Lower leg skin (tissue), 3 donors: Measurements from ENCODE around the gene SPATA32.

ENCODE experiments used
- POLR2A ChIP-seq, 2 donors: fragments of 450-650 bp; IDR thresholded peaks; one replicate each; pipeline ENCODE4 v1.6.1; 2016 to 2017; ENCODE audit warnings: antibody characterized with exemption in 2 of 2, mild to moderate bottlenecking in 1 of 2, moderate library complexity in 1 of 2
- TF ChIP-seq, protein P1 (sequence below), 3 donors: fragments of 450-650 bp; IDR thresholded peaks; one replicate each; pipeline ENCODE4 v1.5.1; 2016; ENCODE audit warnings: antibody characterized with exemption in 3 of 3, mild to moderate bottlenecking in 3 of 3, moderate library complexity in 2 of 3

DNA sequence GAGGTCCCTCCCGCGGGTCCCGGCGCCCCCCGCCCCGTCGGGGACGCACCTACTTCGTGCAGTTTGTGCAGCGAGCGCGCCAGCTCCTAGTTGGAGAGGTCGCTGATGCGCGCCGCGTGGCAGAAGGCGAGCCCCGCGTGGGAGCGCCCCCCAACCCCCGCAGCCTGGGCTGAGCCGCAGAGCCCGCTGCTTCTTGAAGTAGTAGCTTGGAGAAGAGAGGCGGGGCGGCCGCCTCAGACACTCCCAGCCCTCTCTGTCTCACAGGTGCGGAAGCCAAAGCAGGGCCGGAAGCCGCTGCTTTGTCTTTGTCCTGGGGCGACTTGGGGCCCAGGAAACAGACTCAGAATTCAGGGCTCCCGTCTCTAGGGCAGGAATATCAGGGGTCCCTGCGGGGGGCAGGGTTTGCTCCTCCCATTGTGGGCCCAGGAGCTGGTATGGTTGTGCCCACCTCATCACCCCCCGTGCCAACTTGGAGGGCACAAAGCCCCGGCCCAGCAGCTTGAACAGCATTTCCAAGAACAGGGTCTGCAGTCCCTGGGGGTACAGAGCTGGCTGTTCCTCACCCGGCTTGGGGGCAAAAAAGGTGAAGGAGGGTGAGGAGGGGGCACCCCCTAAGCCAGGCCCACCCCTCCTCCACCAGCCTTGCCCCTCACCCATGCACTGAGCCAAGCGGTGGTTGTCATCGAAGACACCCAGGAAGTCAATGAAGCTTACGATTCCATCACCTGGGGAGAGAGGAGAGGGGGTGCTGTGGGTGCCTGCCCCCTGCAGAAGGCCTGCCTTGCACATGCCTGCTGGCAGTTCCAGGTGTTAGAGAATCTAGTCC, 13.5 kb downstream of the SPATA32 start:
- TF ChIP-seq, protein P1, sequence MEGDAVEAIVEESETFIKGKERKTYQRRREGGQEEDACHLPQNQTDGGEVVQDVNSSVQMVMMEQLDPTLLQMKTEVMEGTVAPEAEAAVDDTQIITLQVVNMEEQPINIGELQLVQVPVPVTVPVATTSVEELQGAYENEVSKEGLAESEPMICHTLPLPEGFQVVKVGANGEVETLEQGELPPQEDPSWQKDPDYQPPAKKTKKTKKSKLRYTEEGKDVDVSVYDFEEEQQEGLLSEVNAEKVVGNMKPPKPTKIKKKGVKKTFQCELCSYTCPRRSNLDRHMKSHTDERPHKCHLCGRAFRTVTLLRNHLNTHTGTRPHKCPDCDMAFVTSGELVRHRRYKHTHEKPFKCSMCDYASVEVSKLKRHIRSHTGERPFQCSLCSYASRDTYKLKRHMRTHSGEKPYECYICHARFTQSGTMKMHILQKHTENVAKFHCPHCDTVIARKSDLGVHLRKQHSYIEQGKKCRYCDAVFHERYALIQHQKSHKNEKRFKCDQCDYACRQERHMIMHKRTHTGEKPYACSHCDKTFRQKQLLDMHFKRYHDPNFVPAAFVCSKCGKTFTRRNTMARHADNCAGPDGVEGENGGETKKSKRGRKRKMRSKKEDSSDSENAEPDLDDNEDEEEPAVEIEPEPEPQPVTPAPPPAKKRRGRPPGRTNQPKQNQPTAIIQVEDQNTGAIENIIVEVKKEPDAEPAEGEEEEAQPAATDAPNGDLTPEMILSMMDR (IDR thresholded peaks at IDR 0.05), result no peak
- no peak for TF ChIP-seq POLR2A (IDR thresholded peaks at IDR 0.05)
